Omental fat pad (tissue), 4 donors: Measurements from ENCODE around the gene TPBGL. TPM values are rescaled to one million over a fixed set of nuclear protein-coding genes. Genes with fewer than 3 reads are reported as not detected.

Experiments
- ATAC-seq: fragments of 150-250 bp; one replicate; pipeline ENCODE4 v1.9.1; 2016; ENCODE audit warnings: mild to moderate bottlenecking, moderate library complexity; ENCODE audit not compliant: low FRiP score
- DNase-seq: peaks from one replicate; pipeline ENCODE4 v3.0.0-alpha.2; 2019; ENCODE audit warnings: low spot score
- CTCF ChIP-seq, 3 donors: fragments of 450-650 bp; IDR thresholded peaks; one replicate each; pipeline ENCODE4 v1.5.1; 2016 to 2017; ENCODE audit warnings: antibody characterized with exemption in 3 of 3, mild to moderate bottlenecking in 3 of 3, moderate library complexity in 2 of 3
- total RNA-seq, 4 donors: library from RNA; depleted of rRNA; stranded (reverse); fragments of >200 nt; gene quantifications; one replicate each; pipeline ENCODE4 v1.1.0, GENCODE V29; 2016

Gene TPBGL
- total RNA-seq, 4 donors from 2014 or later: 0.19 to 0.48 TPM; not detected in 2

- DNase-seq: no peak
- no peak for ATAC-seq
- no peak for TF ChIP-seq CTCF (IDR thresholded peaks at IDR 0.05)
Observed at GRCh38 chr11:75276186-75276585, 35.6 kb downstream of the TPBGL start.

DNA sequence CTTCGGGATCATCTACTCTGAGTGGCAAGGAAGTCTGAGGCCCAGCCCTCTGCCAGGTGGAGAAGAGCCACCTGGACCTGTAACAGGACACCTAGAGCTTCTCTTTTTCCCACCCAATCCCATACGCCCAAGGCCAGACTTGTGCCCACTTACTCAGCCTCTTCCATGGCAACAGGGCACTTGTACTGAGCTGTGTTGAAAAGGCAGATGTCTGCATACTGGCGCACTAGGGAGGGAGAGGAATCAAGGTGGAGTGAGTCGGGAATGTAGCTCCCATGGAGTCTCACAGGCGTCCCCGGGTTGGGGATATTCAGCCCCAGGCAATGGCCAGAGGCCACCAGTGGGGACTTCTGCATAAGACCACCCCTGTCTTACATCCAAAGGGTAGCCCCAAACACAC lies 36.1 kb downstream of the TPBGL start:
- no peak for ATAC-seq
- no peak for TF ChIP-seq CTCF (IDR thresholded peaks at IDR 0.05)
- no peak for DNase-seq

GRCh38 chr11:75277211-75277805 lies 36.7 kb downstream of the TPBGL start:
- DNase-seq: no peak
- ATAC-seq: no peak
- TF ChIP-seq CTCF (IDR thresholded peaks at IDR 0.05): no peak

DNA sequence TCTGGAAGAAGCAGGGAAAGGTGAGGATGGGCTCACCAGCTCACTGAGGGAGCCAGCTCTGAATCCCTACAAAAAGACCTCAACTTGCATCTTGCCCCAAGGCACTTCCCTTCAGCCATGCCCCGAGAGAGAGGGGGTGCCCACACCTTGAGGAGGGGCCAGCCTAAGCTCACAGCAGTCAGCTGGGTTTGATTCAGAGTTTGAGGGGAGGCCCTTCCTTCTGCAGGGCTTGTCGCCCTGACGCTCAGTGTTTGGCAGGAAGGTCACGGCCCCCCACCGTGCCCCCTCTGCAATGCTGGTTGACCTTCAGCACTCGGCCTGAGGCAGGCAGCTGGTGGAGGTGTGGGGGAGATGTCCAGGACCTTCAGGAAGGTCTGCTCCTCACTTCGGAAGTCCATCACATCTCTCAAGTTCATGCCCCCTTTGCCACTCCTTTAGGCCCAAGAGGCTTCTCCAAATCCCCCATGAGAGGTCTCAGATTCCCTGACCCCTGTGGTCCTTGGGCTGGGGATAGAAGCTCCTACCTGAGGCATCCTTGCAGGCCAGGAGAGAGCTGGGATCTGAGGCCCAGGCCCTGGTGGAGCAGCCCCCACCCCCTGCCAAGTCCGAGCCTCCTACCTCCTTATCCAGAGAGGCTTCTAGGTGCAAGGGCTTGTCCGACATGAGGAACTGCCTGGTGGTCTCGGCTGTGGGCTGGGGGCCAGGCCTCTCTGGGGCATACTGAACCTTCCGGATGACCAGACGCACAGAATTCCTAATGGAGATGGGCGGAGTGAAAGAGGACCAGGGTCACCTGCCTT lies 37.6 kb downstream of the TPBGL start:
- ATAC-seq (no peak), DNase-seq (no peak)
- no peak for TF ChIP-seq CTCF (IDR thresholded peaks at IDR 0.05)

- no peak for ATAC-seq
- DNase-seq: no peak
- no peak for TF ChIP-seq CTCF (IDR thresholded peaks at IDR 0.05)
Observed at GRCh38 chr11:75279273-75279672, 38.7 kb downstream of the TPBGL start.

DNA sequence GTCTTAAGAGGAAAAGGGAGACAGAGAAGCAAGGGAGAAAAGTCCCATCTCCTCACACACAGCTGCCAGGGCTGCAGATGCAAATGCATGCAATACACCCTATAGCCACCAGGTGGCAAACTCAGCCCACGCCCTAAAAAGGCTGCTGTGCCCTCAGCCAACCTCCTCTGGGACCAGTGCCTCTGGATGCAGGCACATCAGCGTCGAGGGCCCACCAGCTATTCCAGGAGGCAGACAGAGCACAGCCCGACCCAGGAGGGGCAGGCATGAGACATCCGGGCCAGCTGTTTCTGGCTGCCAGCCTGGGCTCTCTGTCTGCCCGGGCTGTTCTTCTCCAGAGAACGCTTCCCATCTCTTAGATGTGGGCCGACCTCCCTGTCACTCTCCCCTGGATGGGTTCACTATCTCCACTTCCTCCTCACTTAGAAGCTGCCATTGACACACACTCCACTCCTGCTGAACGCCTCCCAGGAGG lies 39.7 kb downstream of the TPBGL start:
- TF ChIP-seq CTCF (IDR thresholded peaks at IDR 0.05): peak in 2 of 3 donors; percentile 72 to 81
- DNase-seq (peak; percentile 62), ATAC-seq (peak; percentile 55)
